Right atrium auricular region (tissue), 2 donors: Measurements from ENCODE around the gene PCDHGA4. TPM values are rescaled to one million over a fixed set of nuclear protein-coding genes. Genes with fewer than 3 reads are reported as not detected.
"Not testable (repeated sequence)": the region's sequence is repeated elsewhere in the genome, so short reads cannot be mapped to it uniquely, and the experiment has no call there.

ENCODE experiments used
- DNase-seq: peaks from one replicate; pipeline ENCODE4 v3.0.0-alpha.2; 2019; ENCODE audit warnings: low spot score
- H3K27ac ChIP-seq, 2 donors: fragments of 200-600 bp; sonication (generic); 1 replicate in 1 of 2; 2 replicates in 1 of 2; pipeline ENCODE4 v1.5.1; 2016 to 2019
- H3K27me3 ChIP-seq, 2 donors: fragments of 200-600 bp; sonication (generic); one replicate each; pipeline versions ENCODE4 v1.5.1 to v1.6.0; 2017 to 2019
- H3K36me3 ChIP-seq: fragments of 200-600 bp; sonication (generic); one replicate; pipeline ENCODE4 v1.5.1; 2016
- H3K4me1 ChIP-seq, 2 donors: fragments of 200-600 bp; sonication (generic); one replicate each; pipeline versions ENCODE4 v1.5.1 to v1.6.0; 2017 to 2019
- H3K4me3 ChIP-seq, 2 donors: fragments of 200-600 bp; sonication (generic); 1 replicate in 1 of 2; 2 replicates in 1 of 2; pipeline ENCODE4 v1.5.1; 2017 to 2019; ENCODE audit warnings: mild to moderate bottlenecking in 1 of 2, moderate library complexity in 1 of 2
- H3K9me3 ChIP-seq, 2 donors: fragments of 200-600 bp; sonication (generic); one replicate each; pipeline ENCODE4 v1.5.1; 2019
- total RNA-seq, 2 donors: library from RNA; depleted of rRNA; stranded (reverse); fragments of >200 nt; gene quantifications; one replicate each; pipeline ENCODE4 v1.1.0, GENCODE V29; 2016
- TF ChIP-seq, protein P1 (sequence below), 2 donors: fragments of 200-600 bp; sonication (generic); IDR thresholded peaks; one replicate each; pipeline ENCODE4 v1.5.1; 2019; ENCODE audit warnings: antibody characterized with exemption in 2 of 2

PCDHGA4 gene
- total RNA-seq, 2 donors from 2014 or later, result 4.4 to 5.7 TPM

DNA sequence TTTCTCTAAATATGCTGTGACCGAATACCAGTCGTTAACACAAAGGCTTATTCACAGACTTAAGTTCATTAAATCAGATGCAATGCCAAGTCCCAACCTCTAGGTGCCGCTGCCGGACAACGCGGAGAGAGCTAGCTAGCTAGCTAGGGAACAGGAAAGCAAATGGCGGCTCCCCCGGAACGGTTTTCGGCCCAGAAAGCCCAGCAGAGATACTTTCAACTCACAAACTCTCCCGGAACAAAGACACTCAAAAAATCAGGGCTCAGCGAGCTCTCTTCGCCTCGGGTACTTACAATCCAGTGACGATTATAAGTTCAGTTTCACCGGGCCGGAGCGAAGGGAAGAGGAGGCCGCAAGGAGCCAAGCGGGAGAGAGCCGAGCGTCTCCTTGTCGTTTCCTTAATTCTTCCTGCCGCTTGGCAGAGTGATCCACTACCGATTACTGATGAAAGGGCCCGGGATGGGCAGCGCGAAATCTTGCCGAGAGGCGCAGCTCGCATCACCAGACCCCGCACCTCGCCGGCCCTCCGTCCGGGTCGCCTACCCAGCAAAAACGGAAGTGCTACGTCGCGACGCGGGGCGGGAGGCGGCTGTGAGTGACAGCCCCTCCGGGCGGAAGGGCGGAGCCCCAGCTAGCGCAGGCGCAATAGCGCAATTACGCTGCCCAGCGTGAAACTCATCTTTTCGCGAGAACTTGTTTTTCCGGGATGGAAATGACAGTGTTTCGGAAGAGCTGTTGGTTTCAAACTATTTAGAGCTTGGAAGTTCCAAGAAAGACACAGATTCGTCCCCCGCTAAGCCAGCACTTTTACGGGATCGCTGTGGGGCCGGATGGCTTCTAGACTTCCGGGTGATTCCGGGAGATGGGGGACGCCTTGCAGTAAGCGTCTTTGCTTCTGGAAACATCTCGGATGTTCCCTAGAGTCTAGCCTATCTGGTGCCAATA is 34.3 kb upstream of the PCDHGA4 start, which contains the start of gene TAF7:
Gene TAF7 (minus strand): TSS at position 560 of the 945 bp plus-strand sequence. CDS start 740 bp downstream, outside the sequence.
- H3K27ac ChIP-seq, result peak within 1 kb of the TSS; percentile 96 to 99
- H3K4me3 ChIP-seq, result peak within 1 kb of the TSS; percentile 77 to 82
- peak; percentile 84 for DNase-seq
- peaks cover 41% of the 10 kb centered on the region for H3K36me3 ChIP-seq
- TF ChIP-seq, protein P1, sequence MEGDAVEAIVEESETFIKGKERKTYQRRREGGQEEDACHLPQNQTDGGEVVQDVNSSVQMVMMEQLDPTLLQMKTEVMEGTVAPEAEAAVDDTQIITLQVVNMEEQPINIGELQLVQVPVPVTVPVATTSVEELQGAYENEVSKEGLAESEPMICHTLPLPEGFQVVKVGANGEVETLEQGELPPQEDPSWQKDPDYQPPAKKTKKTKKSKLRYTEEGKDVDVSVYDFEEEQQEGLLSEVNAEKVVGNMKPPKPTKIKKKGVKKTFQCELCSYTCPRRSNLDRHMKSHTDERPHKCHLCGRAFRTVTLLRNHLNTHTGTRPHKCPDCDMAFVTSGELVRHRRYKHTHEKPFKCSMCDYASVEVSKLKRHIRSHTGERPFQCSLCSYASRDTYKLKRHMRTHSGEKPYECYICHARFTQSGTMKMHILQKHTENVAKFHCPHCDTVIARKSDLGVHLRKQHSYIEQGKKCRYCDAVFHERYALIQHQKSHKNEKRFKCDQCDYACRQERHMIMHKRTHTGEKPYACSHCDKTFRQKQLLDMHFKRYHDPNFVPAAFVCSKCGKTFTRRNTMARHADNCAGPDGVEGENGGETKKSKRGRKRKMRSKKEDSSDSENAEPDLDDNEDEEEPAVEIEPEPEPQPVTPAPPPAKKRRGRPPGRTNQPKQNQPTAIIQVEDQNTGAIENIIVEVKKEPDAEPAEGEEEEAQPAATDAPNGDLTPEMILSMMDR (IDR thresholded peaks at IDR 0.05), result peak; percentile 64 to 90
- peaks cover 35 to 55% of the 10 kb centered on the region in 2 donors for H3K9me3 ChIP-seq
- H3K4me1 ChIP-seq, result peaks cover 0 to 12% of the 10 kb centered on the region in 2 donors
- no peaks in the 10 kb centered on the region for H3K27me3 ChIP-seq

DNA sequence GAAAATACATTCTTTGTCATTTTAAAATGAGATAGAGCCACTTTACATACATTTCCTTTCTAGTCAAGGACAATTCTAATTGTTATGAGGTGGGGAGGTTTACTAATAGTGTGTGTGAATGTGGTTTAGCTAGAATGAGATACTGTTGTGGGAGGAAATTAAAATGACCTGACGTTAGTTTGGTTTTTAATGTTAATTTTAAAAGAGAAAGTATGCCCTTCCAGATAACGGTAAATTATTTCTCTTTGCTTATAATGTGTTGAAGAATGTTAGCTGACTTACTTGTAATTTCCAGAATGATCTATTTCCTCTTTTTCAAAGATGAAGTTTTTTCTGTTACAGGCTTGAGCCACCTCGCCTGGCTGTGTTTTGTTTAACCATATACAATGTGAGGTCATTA is 32.6 kb upstream of the PCDHGA4 start:
- no peak overlapping the region for H3K4me3 ChIP-seq
- TF ChIP-seq, protein P1 (IDR thresholded peaks at IDR 0.05), result no peak
- H3K27ac ChIP-seq, result no peak overlapping the region
- no peak for DNase-seq
- H3K36me3 ChIP-seq, result peaks cover 24% of the 10 kb centered on the region
- no peaks in the 10 kb centered on the region for H3K27me3 ChIP-seq
- peaks cover 29 to 44% of the 10 kb centered on the region in 2 donors for H3K9me3 ChIP-seq
- H3K4me1 ChIP-seq, result peaks cover 0 to 12% of the 10 kb centered on the region in 2 donors

DNA sequence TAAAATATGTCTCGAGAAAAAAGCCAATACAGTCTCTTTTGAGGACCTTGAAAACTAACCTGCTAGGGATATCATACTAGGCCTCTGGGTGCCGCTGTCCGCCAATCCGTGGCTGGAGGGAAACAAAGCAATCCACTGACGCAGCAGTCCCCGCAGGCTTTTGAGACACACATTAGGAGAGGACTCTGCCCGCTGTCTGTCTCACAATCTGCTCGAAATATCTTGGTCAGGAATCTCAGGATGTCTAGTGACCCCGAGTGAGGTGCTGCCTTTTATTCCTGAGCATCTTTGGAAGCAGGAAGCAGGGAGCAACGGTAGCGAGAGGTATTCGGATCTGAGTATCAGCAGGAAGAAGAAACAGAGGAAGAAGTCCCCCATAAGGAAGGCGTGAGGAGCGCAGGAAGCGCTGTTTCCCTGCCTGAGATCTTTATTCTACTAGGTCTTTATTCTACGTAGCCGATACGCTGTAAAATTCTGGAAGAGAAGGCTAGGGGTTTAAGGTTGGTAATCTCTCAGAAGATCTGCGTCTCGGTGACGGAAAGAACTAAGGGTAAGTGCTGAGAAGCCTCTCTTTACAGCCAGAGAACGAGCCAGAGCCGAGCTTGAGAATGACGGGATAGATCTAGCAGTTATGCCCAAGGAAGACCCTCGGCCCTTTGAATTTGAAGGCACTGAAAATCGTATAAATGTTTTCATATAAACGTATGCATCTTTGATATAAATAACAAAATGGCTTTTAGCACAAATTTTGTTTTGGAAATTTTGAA is 28.6 kb upstream of the PCDHGA4 start:
- H3K9me3 ChIP-seq, result peaks cover 3 to 43% of the 10 kb centered on the region in 2 donors
- no peak for DNase-seq
- peak overlapping the region; percentile 75 to 87 for H3K27ac ChIP-seq
- H3K27me3 ChIP-seq, result no peaks in the 10 kb centered on the region
- no peaks in the 10 kb centered on the region for H3K36me3 ChIP-seq
- peak overlapping the region; percentile 46 to 51 for H3K4me3 ChIP-seq
- H3K4me1 ChIP-seq, result peaks cover 0 to 3% of the 10 kb centered on the region in 2 donors
- TF ChIP-seq, protein P1 (IDR thresholded peaks at IDR 0.05), result peak; percentile 26 to 71

DNA sequence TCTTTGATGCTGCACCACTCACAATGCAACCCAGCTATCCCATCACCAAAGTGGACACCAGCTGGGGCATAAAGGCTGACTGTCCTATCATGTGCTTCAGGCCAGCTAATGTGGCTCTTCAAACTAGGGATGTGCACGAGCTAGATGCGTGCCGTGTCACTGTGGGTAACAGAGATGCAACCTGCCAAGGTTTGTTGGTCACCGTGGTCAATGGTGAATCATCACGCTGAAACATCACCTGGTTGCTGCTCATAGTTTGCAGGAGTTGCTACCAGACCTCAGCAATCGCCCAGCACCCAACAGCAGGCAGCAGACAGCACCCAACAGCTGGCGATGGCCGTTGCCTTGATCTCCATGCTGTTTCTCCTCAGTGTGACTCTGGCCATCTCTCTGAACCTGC is 26.6 kb upstream of the PCDHGA4 start:
- peaks cover 3 to 56% of the 10 kb centered on the region in 2 donors for H3K9me3 ChIP-seq
- TF ChIP-seq, protein P1 (IDR thresholded peaks at IDR 0.05), result no peak
- no peak overlapping the region for H3K27ac ChIP-seq
- H3K36me3 ChIP-seq, result no peaks in the 10 kb centered on the region
- H3K27me3 ChIP-seq, result no peaks in the 10 kb centered on the region
- H3K4me3 ChIP-seq, result no peak overlapping the region
- no peaks in the 10 kb centered on the region for H3K4me1 ChIP-seq
- no peak for DNase-seq

DNA sequence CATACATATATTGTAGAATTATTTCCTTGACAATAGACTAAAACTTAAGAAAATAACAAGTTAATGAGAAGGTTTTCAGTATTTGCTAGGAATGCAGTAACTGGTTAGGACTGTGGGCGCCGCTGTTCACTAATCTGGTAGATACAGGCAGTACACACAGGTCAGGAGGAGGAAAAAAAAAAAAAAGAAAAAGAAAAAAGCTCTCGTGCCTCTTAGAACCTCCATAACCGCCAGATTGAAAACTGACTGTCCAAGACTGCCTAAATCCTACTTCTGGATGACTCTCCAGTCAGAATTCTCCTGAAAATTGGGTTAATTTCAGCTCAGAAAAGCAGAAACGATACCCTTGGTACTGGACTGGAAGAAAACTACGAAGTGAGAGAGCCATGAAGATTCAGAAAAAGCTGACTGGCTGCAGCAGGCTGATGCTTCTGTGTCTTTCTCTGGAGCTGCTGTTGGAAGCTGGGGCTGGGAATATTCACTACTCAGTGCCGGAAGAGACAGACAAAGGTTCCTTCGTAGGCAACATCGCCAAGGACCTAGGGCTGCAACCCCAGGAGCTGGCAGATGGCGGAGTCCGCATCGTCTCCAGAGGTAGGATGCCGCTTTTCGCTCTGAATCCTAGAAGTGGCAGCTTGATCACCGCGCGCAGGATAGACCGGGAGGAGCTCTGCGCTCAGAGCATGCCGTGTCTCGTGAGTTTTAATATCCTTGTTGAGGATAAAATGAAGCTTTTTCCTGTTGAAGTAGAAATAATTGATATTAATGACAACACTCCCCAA is 24.3 kb upstream of the PCDHGA4 start, which contains the start of gene PCDHGA1:
Gene PCDHGA1 (plus strand): TSS at position 216 of the 782 bp plus-strand sequence.
- H3K4me3 ChIP-seq, result peak within 1 kb of the TSS; percentile 23 to 25
- no peak for DNase-seq
- no peaks in the 10 kb centered on the region for H3K27me3 ChIP-seq
- H3K9me3 ChIP-seq, result peaks cover 3 to 79% of the 10 kb centered on the region in 2 donors
- TF ChIP-seq, protein P1 (IDR thresholded peaks at IDR 0.05), result peak in 1 of 2 donors; percentile 63
- no peaks in the 10 kb centered on the region for H3K36me3 ChIP-seq
- no peaks in the 10 kb centered on the region for H3K4me1 ChIP-seq
- peak within 1 kb of the TSS in 1 of 2 donors; percentile 61 for H3K27ac ChIP-seq

DNA sequence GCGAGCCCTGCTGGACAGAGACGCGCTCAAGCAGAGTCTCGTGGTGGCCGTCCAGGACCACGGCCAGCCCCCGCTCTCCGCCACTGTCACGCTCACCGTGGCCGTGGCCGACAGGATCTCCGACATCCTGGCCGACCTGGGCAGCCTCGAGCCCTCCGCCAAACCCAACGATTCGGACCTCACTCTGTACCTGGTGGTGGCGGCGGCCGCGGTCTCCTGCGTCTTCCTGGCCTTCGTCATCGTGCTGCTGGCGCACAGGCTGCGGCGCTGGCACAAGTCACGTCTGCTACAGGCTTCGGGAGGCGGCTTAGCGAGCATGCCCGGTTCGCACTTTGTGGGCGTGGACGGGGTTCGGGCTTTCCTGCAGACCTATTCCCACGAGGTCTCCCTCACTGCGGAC is 22.2 kb upstream of the PCDHGA4 start:
- not testable (repeated sequence) for DNase-seq, H3K27me3 ChIP-seq, H3K36me3 ChIP-seq, H3K4me1 ChIP-seq, H3K27ac ChIP-seq, H3K4me3 ChIP-seq
- peaks cover 3 to 91% of the 10 kb centered on the region in 2 donors for H3K9me3 ChIP-seq
